Activated CD8-positive, alpha-beta T cell treated with anti-CD3 and anti-CD28 coated beads for 36 hours (primary cell): ENCODE data around the gene FSD1. TPM values are rescaled to one million over a fixed set of nuclear protein-coding genes. Genes with fewer than 3 reads are reported as not detected.
"Not testable (repeated sequence)": the region's sequence is repeated elsewhere in the genome, so short reads cannot be mapped to it uniquely, and the experiment has no call there.

Source experiments
- ATAC-seq: fragments of 200-7000 bp; cut with Tn5 transposase; one replicate; pipeline ENCODE4 v1.10.0; 2021; ENCODE audit warnings: mild to moderate bottlenecking, moderate library complexity
- CTCF ChIA-PET: fragments of 350-600 bp; sonication (Branson Sonifier 250); formaldehyde crosslinking; loops from one replicate; lab custom pipeline; 2021; ENCODE audit warnings: antibody characterized with exemption; lab: Charles Lee
- POLR2A ChIA-PET: fragments of 350-600 bp; sonication (Branson Sonifier 250); formaldehyde crosslinking; loops from one replicate; lab custom pipeline; 2021; ENCODE audit warnings: antibody characterized with exemption; lab: Charles Lee
- DNase-seq: peaks from one replicate; pipeline ENCODE4 v3.0.0-alpha.2; 2020
- H3K27ac Mint-ChIP-seq: one replicate; pipeline ENCODE4 v1.8.0; 2021; ENCODE audit warnings: mild to moderate bottlenecking, mixed read lengths
- H3K27me3 Mint-ChIP-seq: one replicate; pipeline ENCODE4 v1.8.0; 2021; ENCODE audit warnings: mixed read lengths
- H3K36me3 Mint-ChIP-seq: one replicate; pipeline ENCODE4 v1.8.0; 2021; ENCODE audit warnings: low read depth, mixed read lengths
- H3K4me1 Mint-ChIP-seq: one replicate; pipeline ENCODE4 v1.8.0; 2021; ENCODE audit warnings: low read depth, mixed read lengths
- H3K4me3 Mint-ChIP-seq: one replicate; pipeline ENCODE4 v1.8.0; 2021; ENCODE audit warnings: mild to moderate bottlenecking, moderate library complexity, mixed read lengths
- H3K9me3 Mint-ChIP-seq: one replicate; pipeline ENCODE4 v1.8.0; 2021; ENCODE audit warnings: mixed read lengths
- CTCF ChIP-seq: fragments of 200-600 bp; IDR thresholded peaks from one replicate; pipeline ENCODE4 v1.8.0; 2022; ENCODE audit warnings: antibody characterized with exemption, mild to moderate bottlenecking
- intact Hi-C: fragments of 100-400 bp; cut with micrococcal nuclease; formaldehyde crosslinking; loops from one replicate; pipeline ENCODE4 v1.10.0; 2022
- total RNA-seq, 2 experiments: library from RNA; stranded (reverse); gene quantifications; one replicate each; pipeline ENCODE4 v1.2.3, GENCODE V29; 2021

The FSD1 gene
- total RNA-seq, 2 experiments from 2014 or later, result 19.7 to 22.0 TPM

- intact Hi-C loops, result no loop called here
- peak; percentile 90 for ATAC-seq
These were observed 24.0 kb downstream of the FSD1 start for GRCh38 chr19:4328243-4328990.

GRCh38 chr19:4328991-4329681 is 24.7 kb downstream of the FSD1 start:
- Mint-ChIP-seq H3K4me1 (peaks cover 26% of the 10 kb centered on the region), H3K4me3 (peak overlapping the region; percentile 93), H3K27ac (peak overlapping the region; percentile 92), H3K36me3 (peaks cover 19% of the 10 kb centered on the region)
- CTCF ChIA-PET, ATAC-seq, H3K9me3 Mint-ChIP-seq, intact Hi-C loops, H3K27me3 Mint-ChIP-seq: not testable (repeated sequence)
- POLR2A ChIA-PET, result interaction anchor here (0.6 to 1.6 kb wide), 4 partner anchors 9 to 29 kb away, joined by 3 to 4 read pairs (median 4); partner anchors contain the start of gene STAP2
- peak; percentile 67 for DNase-seq

More at GRCh38 chr19:4328243-4328990, 24.0 kb downstream of the FSD1 start:
- CTCF ChIA-PET, result interaction anchor here (0.9 to 1.1 kb wide), 3 partner anchors 15 to 60 kb away, joined by 3 to 6 read pairs (median 5); partner anchors contain the start of gene MPND
- Mint-ChIP-seq H3K4me3 (peak overlapping the region; percentile 93), H3K27ac (peak overlapping the region; percentile 92), H3K9me3 (peaks cover 1% of the 10 kb centered on the region), H3K36me3 (peaks cover 16% of the 10 kb centered on the region), H3K4me1 (peaks cover 26% of the 10 kb centered on the region), H3K27me3 (no peaks in the 10 kb centered on the region)
- peak; percentile 96 for DNase-seq
- POLR2A ChIA-PET, result interaction anchor here (0.7 to 1.6 kb wide), 5 partner anchors 9 to 74 kb away, joined by 3 to 5 read pairs (median 3); partner anchors contain the start of gene CHAF1A
- TF ChIP-seq CTCF, result no peak

- CTCF ChIA-PET, result interaction anchor here (1.7 kb wide), 1 partner anchor 63 kb away, joined by 6 read pairs; no protein-coding TSS in a partner anchor
- peak overlapping the region; percentile 38 for H3K27ac Mint-ChIP-seq
These were observed 25.5 kb downstream of the FSD1 start for GRCh38 chr19:4329858-4330257.

GRCh38 chr19:4334929-4335570 is 30.7 kb downstream of the FSD1 start:
- peaks cover 5% of the 10 kb centered on the region for H3K9me3 Mint-ChIP-seq
- no peak overlapping the region for H3K4me3 Mint-ChIP-seq
- POLR2A ChIA-PET, result interaction anchor here (1.0 to 1.3 kb wide), 2 partner anchors 11 to 27 kb away, joined by 3 read pairs; no protein-coding TSS in a partner anchor
- no peak for TF ChIP-seq CTCF
- ATAC-seq (no peak), DNase-seq (no peak)
- no peak overlapping the region for H3K27ac Mint-ChIP-seq
- H3K36me3 Mint-ChIP-seq, result peaks cover 20% of the 10 kb centered on the region
- no peaks in the 10 kb centered on the region for H3K27me3 Mint-ChIP-seq
- CTCF ChIA-PET, result no interaction called here
- H3K4me1 Mint-ChIP-seq, result peaks cover 12% of the 10 kb centered on the region
- intact Hi-C loops, result no loop called here

More at GRCh38 chr19:4329858-4330257, 25.5 kb downstream of the FSD1 start:
- TF ChIP-seq CTCF, result no peak
- ATAC-seq (no peak), DNase-seq (no peak)
- POLR2A ChIA-PET, result interaction anchor here (0.6 to 1.8 kb wide), 5 partner anchors 8 to 30 kb away, joined by 3 to 10 read pairs (median 4); partner anchors contain the start of gene STAP2
- intact Hi-C loops, result no loop called here
- peak overlapping the region; percentile 93 for H3K4me3 Mint-ChIP-seq
- no peaks in the 10 kb centered on the region for H3K27me3 Mint-ChIP-seq
- peaks cover 26% of the 10 kb centered on the region for H3K36me3 Mint-ChIP-seq
- H3K4me1 Mint-ChIP-seq, result peaks cover 26% of the 10 kb centered on the region
- H3K9me3 Mint-ChIP-seq, result peaks cover 2% of the 10 kb centered on the region
